ENCODE data around the gene IL13RA2.

IL13RA2 gene

GRCh38 chrX:115030625-115031024 is 13.2 kb upstream of the IL13RA2 start:
- H3K9me3 ChIP-seq (ENCODE audit: control insufficient read depth in 1 of 2, low read length in 2 of 2), result no peaks in the 10 kb centered on the region
- no peaks in the 10 kb centered on the region for H3K27me3 ChIP-seq (ENCODE audit: low read depth, low read length)
- peaks cover 0 to 8% of the 10 kb centered on the region in 2 donors for H3K4me1 ChIP-seq (ENCODE audit: control insufficient read depth in 1 of 2, insufficient read depth in 2 of 2, low read length in 2 of 2)
- H3K4me3 ChIP-seq (ENCODE audit: low read depth in 1 of 2, low read length in 2 of 2), result no peak overlapping the region
- H3K36me3 ChIP-seq (ENCODE audit: control insufficient read depth in 1 of 2, insufficient read depth in 2 of 2, low read length in 2 of 2), result no peaks in the 10 kb centered on the region
- H3K27ac ChIP-seq (ENCODE audit: low read length), result no peak overlapping the region

- H3K4me1 ChIP-seq (ENCODE audit: control insufficient read depth in 1 of 2, insufficient read depth in 2 of 2, low read length in 2 of 2), result peaks cover 0 to 8% of the 10 kb centered on the region in 2 donors
- no peak overlapping the region for H3K27ac ChIP-seq (ENCODE audit: low read length)
- H3K9me3 ChIP-seq (ENCODE audit: control insufficient read depth in 1 of 2, low read length in 2 of 2), result no peaks in the 10 kb centered on the region
- no peaks in the 10 kb centered on the region for H3K27me3 ChIP-seq (ENCODE audit: low read depth, low read length)
- no peaks in the 10 kb centered on the region for H3K36me3 ChIP-seq (ENCODE audit: control insufficient read depth in 1 of 2, insufficient read depth in 2 of 2, low read length in 2 of 2)
- H3K4me3 ChIP-seq (ENCODE audit: low read depth in 1 of 2, low read length in 2 of 2), result no peak overlapping the region
These were observed 12.6 kb upstream of the IL13RA2 start for GRCh38 chrX:115029869-115030570.

- H3K4me3 ChIP-seq (ENCODE audit: low read depth in 1 of 2, low read length in 2 of 2), result no peak overlapping the region
- no peaks in the 10 kb centered on the region for H3K9me3 ChIP-seq (ENCODE audit: control insufficient read depth in 1 of 2, low read length in 2 of 2)
- H3K4me1 ChIP-seq (ENCODE audit: control insufficient read depth in 1 of 2, insufficient read depth in 2 of 2, low read length in 2 of 2), result peaks cover 0 to 8% of the 10 kb centered on the region in 2 donors
- no peaks in the 10 kb centered on the region for H3K36me3 ChIP-seq (ENCODE audit: control insufficient read depth in 1 of 2, insufficient read depth in 2 of 2, low read length in 2 of 2)
- no peaks in the 10 kb centered on the region for H3K27me3 ChIP-seq (ENCODE audit: low read depth, low read length)
- H3K27ac ChIP-seq (ENCODE audit: low read length), result no peak overlapping the region
These were observed 12.0 kb upstream of the IL13RA2 start for GRCh38 chrX:115029440-115029839.

GRCh38 chrX:115023811-115024210 is 6.4 kb upstream of the IL13RA2 start:
- Histone ChIP-seq H3K4me3 (ENCODE audit: low read depth in 1 of 2, low read length in 2 of 2) (no peak overlapping the region), H3K9me3 (ENCODE audit: control insufficient read depth in 1 of 2, low read length in 2 of 2) (no peaks in the 10 kb centered on the region), H3K27me3 (ENCODE audit: low read depth, low read length) (no peaks in the 10 kb centered on the region), H3K4me1 (ENCODE audit: control insufficient read depth in 1 of 2, insufficient read depth in 2 of 2, low read length in 2 of 2) (no peaks in the 10 kb centered on the region), H3K27ac (ENCODE audit: low read length) (no peak overlapping the region), H3K36me3 (ENCODE audit: control insufficient read depth in 1 of 2, insufficient read depth in 2 of 2, low read length in 2 of 2) (no peaks in the 10 kb centered on the region)

- no peaks in the 10 kb centered on the region for H3K4me1 ChIP-seq (ENCODE audit: control insufficient read depth in 1 of 2, insufficient read depth in 2 of 2, low read length in 2 of 2)
- no peak overlapping the region for H3K4me3 ChIP-seq (ENCODE audit: low read depth in 1 of 2, low read length in 2 of 2)
These were observed 5.7 kb upstream of the IL13RA2 start for GRCh38 chrX:115023139-115023538.

GRCh38 chrX:115021121-115021520 is 3.7 kb upstream of the IL13RA2 start:
- H3K4me3 ChIP-seq (ENCODE audit: low read depth in 1 of 2, low read length in 2 of 2), result no peak overlapping the region
- no peaks in the 10 kb centered on the region for H3K36me3 ChIP-seq (ENCODE audit: control insufficient read depth in 1 of 2, insufficient read depth in 2 of 2, low read length in 2 of 2)
- no peaks in the 10 kb centered on the region for H3K4me1 ChIP-seq (ENCODE audit: control insufficient read depth in 1 of 2, insufficient read depth in 2 of 2, low read length in 2 of 2)
- no peak overlapping the region for H3K27ac ChIP-seq (ENCODE audit: low read length)
- H3K9me3 ChIP-seq (ENCODE audit: control insufficient read depth in 1 of 2, low read length in 2 of 2), result no peaks in the 10 kb centered on the region
- H3K27me3 ChIP-seq (ENCODE audit: low read depth, low read length), result no peaks in the 10 kb centered on the region

More at GRCh38 chrX:115023139-115023538, 5.7 kb upstream of the IL13RA2 start:
- Histone ChIP-seq H3K27me3 (ENCODE audit: low read depth, low read length) (no peaks in the 10 kb centered on the region), H3K9me3 (ENCODE audit: control insufficient read depth in 1 of 2, low read length in 2 of 2) (no peaks in the 10 kb centered on the region), H3K27ac (ENCODE audit: low read length) (no peak overlapping the region), H3K36me3 (ENCODE audit: control insufficient read depth in 1 of 2, insufficient read depth in 2 of 2, low read length in 2 of 2) (no peaks in the 10 kb centered on the region)

- H3K27ac ChIP-seq (ENCODE audit: low read length), result no peak overlapping the region
- H3K4me3 ChIP-seq (ENCODE audit: low read depth in 1 of 2, low read length in 2 of 2), result no peak overlapping the region
- H3K4me1 ChIP-seq (ENCODE audit: control insufficient read depth in 1 of 2, insufficient read depth in 2 of 2, low read length in 2 of 2), result no peaks in the 10 kb centered on the region
- H3K36me3 ChIP-seq (ENCODE audit: control insufficient read depth in 1 of 2, insufficient read depth in 2 of 2, low read length in 2 of 2), result no peaks in the 10 kb centered on the region
- H3K9me3 ChIP-seq (ENCODE audit: control insufficient read depth in 1 of 2, low read length in 2 of 2), result no peaks in the 10 kb centered on the region
- no peaks in the 10 kb centered on the region for H3K27me3 ChIP-seq (ENCODE audit: low read depth, low read length)
These were observed 1.5 kb upstream of the IL13RA2 start for GRCh38 chrX:115018944-115019343.

GRCh38 chrX:115018040-115018647 is 728 bp upstream of the IL13RA2 start:
- Histone ChIP-seq H3K4me3 (ENCODE audit: low read depth in 1 of 2, low read length in 2 of 2) (no peak overlapping the region), H3K27me3 (ENCODE audit: low read depth, low read length) (no peaks in the 10 kb centered on the region), H3K27ac (ENCODE audit: low read length) (no peak overlapping the region), H3K9me3 (ENCODE audit: control insufficient read depth in 1 of 2, low read length in 2 of 2) (no peaks in the 10 kb centered on the region), H3K4me1 (ENCODE audit: control insufficient read depth in 1 of 2, insufficient read depth in 2 of 2, low read length in 2 of 2) (no peaks in the 10 kb centered on the region), H3K36me3 (ENCODE audit: control insufficient read depth in 1 of 2, insufficient read depth in 2 of 2, low read length in 2 of 2) (no peaks in the 10 kb centered on the region)

GRCh38 chrX:115013705-115014104 is 3.7 kb downstream of the IL13RA2 start:
- Histone ChIP-seq H3K4me1 (ENCODE audit: control insufficient read depth in 1 of 2, insufficient read depth in 2 of 2, low read length in 2 of 2) (no peaks in the 10 kb centered on the region), H3K27me3 (ENCODE audit: low read depth, low read length) (no peaks in the 10 kb centered on the region), H3K36me3 (ENCODE audit: control insufficient read depth in 1 of 2, insufficient read depth in 2 of 2, low read length in 2 of 2) (no peaks in the 10 kb centered on the region), H3K4me3 (ENCODE audit: low read depth in 1 of 2, low read length in 2 of 2) (no peak overlapping the region), H3K27ac (ENCODE audit: low read length) (no peak overlapping the region), H3K9me3 (ENCODE audit: control insufficient read depth in 1 of 2, low read length in 2 of 2) (no peaks in the 10 kb centered on the region)

- Histone ChIP-seq H3K4me3 (ENCODE audit: low read depth in 1 of 2, low read length in 2 of 2) (no peak overlapping the region), H3K27me3 (ENCODE audit: low read depth, low read length) (no peaks in the 10 kb centered on the region)
These were observed 6.0 kb downstream of the IL13RA2 start for GRCh38 chrX:115011428-115011827.

GRCh38 chrX:114999906-115000305 is 17.5 kb downstream of the IL13RA2 start:
- Histone ChIP-seq H3K36me3 (ENCODE audit: control insufficient read depth in 1 of 2, insufficient read depth in 2 of 2, low read length in 2 of 2) (no peaks in the 10 kb centered on the region), H3K9me3 (ENCODE audit: control insufficient read depth in 1 of 2, low read length in 2 of 2) (no peaks in the 10 kb centered on the region), H3K4me3 (ENCODE audit: low read depth in 1 of 2, low read length in 2 of 2) (no peak overlapping the region), H3K4me1 (ENCODE audit: control insufficient read depth in 1 of 2, insufficient read depth in 2 of 2, low read length in 2 of 2) (no peaks in the 10 kb centered on the region), H3K27me3 (ENCODE audit: low read depth, low read length) (no peaks in the 10 kb centered on the region), H3K27ac (ENCODE audit: low read length) (no peak overlapping the region)

More at GRCh38 chrX:115011428-115011827, 6.0 kb downstream of the IL13RA2 start:
- H3K27ac ChIP-seq (ENCODE audit: low read length), result no peak overlapping the region
- H3K9me3 ChIP-seq (ENCODE audit: control insufficient read depth in 1 of 2, low read length in 2 of 2), result no peaks in the 10 kb centered on the region
- no peaks in the 10 kb centered on the region for H3K4me1 ChIP-seq (ENCODE audit: control insufficient read depth in 1 of 2, insufficient read depth in 2 of 2, low read length in 2 of 2)
- H3K36me3 ChIP-seq (ENCODE audit: control insufficient read depth in 1 of 2, insufficient read depth in 2 of 2, low read length in 2 of 2), result no peaks in the 10 kb centered on the region

GRCh38 chrX:114997779-114998178 is 19.6 kb downstream of the IL13RA2 start:
- H3K4me1 ChIP-seq (ENCODE audit: control insufficient read depth in 1 of 2, insufficient read depth in 2 of 2, low read length in 2 of 2), result no peaks in the 10 kb centered on the region
- H3K4me3 ChIP-seq (ENCODE audit: low read depth in 1 of 2, low read length in 2 of 2), result no peak overlapping the region
- no peaks in the 10 kb centered on the region for H3K36me3 ChIP-seq (ENCODE audit: control insufficient read depth in 1 of 2, insufficient read depth in 2 of 2, low read length in 2 of 2)
- H3K27me3 ChIP-seq (ENCODE audit: low read depth, low read length), result no peaks in the 10 kb centered on the region
- H3K27ac ChIP-seq (ENCODE audit: low read length), result no peak overlapping the region
- no peaks in the 10 kb centered on the region for H3K9me3 ChIP-seq (ENCODE audit: control insufficient read depth in 1 of 2, low read length in 2 of 2)

All from muscle layer of duodenum (tissue), 2 donors.